Neural cell (in vitro differentiated cells): ENCODE measurements around the gene TRPM7. TPM values are rescaled to one million over a fixed set of nuclear protein-coding genes. Genes with fewer than 3 reads are reported as not detected.

Experiments
- H2AFZ ChIP-seq: fragments of 200-600, 300-800 bp; sonication (generic), shearing (Covaris generic); 2 replicates; pipeline ENCODE4 v1.6.0; 2014; ENCODE audit warnings: low read depth, mild to moderate bottlenecking, antibody characterized with exemption, low read length, moderate library complexity
- H3F3A ChIP-seq: fragments of 200-600 bp; shearing (Covaris generic); 2 replicates; pipeline ENCODE4 v1.6.1; 2016; ENCODE audit warnings: mild to moderate bottlenecking, moderate library complexity, mixed read lengths, antibody characterized with exemption, low read length; ENCODE audit not compliant: insufficient read depth, poor library complexity, severe bottlenecking
- H3K27ac ChIP-seq: fragments of 200-600, 300-800 bp; sonication (generic), shearing (Covaris generic); 2 replicates; pipeline ENCODE4 v1.5.1; 2014; ENCODE audit warnings: mild to moderate bottlenecking, low read length, moderate library complexity
- H3K27me3 ChIP-seq: fragments of 300-800, 200-600 bp; sonication (generic), shearing (Covaris generic); 2 replicates; pipeline ENCODE4 v1.6.0; 2014; ENCODE audit warnings: mild to moderate bottlenecking, low read depth, low read length, moderate library complexity; ENCODE audit not compliant: insufficient read depth
- H3K36me3 ChIP-seq: fragments of 300-800, 200-600 bp; sonication (generic), shearing (Covaris generic); 2 replicates; pipeline ENCODE4 v1.5.1; 2014; ENCODE audit warnings: mild to moderate bottlenecking, antibody characterized with exemption, low read length, moderate library complexity; ENCODE audit not compliant: insufficient read depth
- H3K4me2 ChIP-seq: fragments of 300-800, 200-600 bp; sonication (generic), shearing (Covaris generic); 2 replicates; pipeline ENCODE4 v1.6.0; 2014; ENCODE audit warnings: mild to moderate bottlenecking, low read length
- H3K4me3 ChIP-seq: fragments of 300-800, 200-600 bp; sonication (generic), shearing (Covaris generic); 2 replicates; pipeline ENCODE4 v1.5.1; 2014; ENCODE audit warnings: mild to moderate bottlenecking, low read length, moderate library complexity
- H3K79me2 ChIP-seq: fragments of 200-600 bp; shearing (Covaris generic); replicated peaks from 2 replicates; pipeline ENCODE4 v1.6.0; 2014; ENCODE audit warnings: mild to moderate bottlenecking, low read length, moderate library complexity; ENCODE audit not compliant: insufficient read depth
- H3K9ac ChIP-seq: fragments of 300-800, 200-600 bp; sonication (generic), shearing (Covaris generic); 2 replicates; pipeline ENCODE4 v1.6.1; 2016; ENCODE audit warnings: mild to moderate bottlenecking, low read length, mixed read lengths
- H3K9me2 ChIP-seq: fragments of 200-600 bp; shearing (Covaris generic); 2 replicates; pipeline ENCODE4 v1.6.1; 2016; ENCODE audit warnings: mild to moderate bottlenecking, low read length, mixed read lengths; ENCODE audit not compliant: insufficient read depth
- H3K9me3 ChIP-seq: fragments of 200-600, 300-800 bp; sonication (generic), shearing (Covaris generic); 2 replicates; pipeline ENCODE4 v1.6.1; 2016; ENCODE audit warnings: mild to moderate bottlenecking, mixed run types, low read length, moderate library complexity, mixed read lengths
- H4K20me1 ChIP-seq: fragments of 200-600 bp; shearing (Covaris generic); 2 replicates; pipeline ENCODE4 v1.6.1; 2016; ENCODE audit warnings: mild to moderate bottlenecking, mixed run types; ENCODE audit not compliant: insufficient read depth
- EP300 ChIP-seq: fragments of 450-650 bp; conservative IDR thresholded peaks from 2 replicates; pipeline ENCODE4 v1.6.1; 2014; ENCODE audit warnings: antibody characterized with exemption, mild to moderate bottlenecking, moderate library complexity; ENCODE audit not compliant: poor library complexity, severe bottlenecking
- EZH2 ChIP-seq: fragments of 200-600, 300-800 bp; shearing (Covaris generic), sonication (generic); IDR thresholded peaks from 2 replicates; pipeline ENCODE4 v1.6.1; 2014; ENCODE audit warnings: antibody characterized with exemption, low read length, borderline replicate concordance, mild to moderate bottlenecking; ENCODE audit not compliant: insufficient read depth, poor library complexity, severe bottlenecking
- MXI1 ChIP-seq: fragments of 450-650 bp; conservative IDR thresholded peaks from 2 replicates; pipeline ENCODE4 v1.6.1; 2014; ENCODE audit warnings: antibody characterized with exemption, mild to moderate bottlenecking; ENCODE audit not compliant: poor library complexity, severe bottlenecking
- POLR2AphosphoS5 ChIP-seq: IDR thresholded peaks from 2 replicates; pipeline ENCODE4 v1.6.1; 2012
- RAD21 ChIP-seq: fragments of 450-650 bp; conservative IDR thresholded peaks from 2 replicates; pipeline ENCODE4 v1.6.1; 2014; ENCODE audit warnings: antibody characterized with exemption, mild to moderate bottlenecking, moderate library complexity
- SMC3 ChIP-seq: fragments of 450-650 bp; conservative IDR thresholded peaks from 2 replicates; pipeline ENCODE4 v1.6.1; 2014; ENCODE audit warnings: antibody characterized with exemption, mild to moderate bottlenecking, moderate library complexity; ENCODE audit not compliant: poor library complexity
- TAF1 ChIP-seq: IDR thresholded peaks from 2 replicates; pipeline ENCODE4 v1.6.1; 2012; ENCODE audit warnings: low read depth
- polyA plus RNA-seq: library from polyadenylated mRNA; depleted of rRNA; stranded (reverse); fragments of >200 nt; gene quantifications from 2 replicates; pipeline ENCODE4 v1.2.3, GENCODE V29; 2014
- TF ChIP-seq, protein P1 (sequence below): fragments of 450-650 bp; IDR thresholded peaks from 2 replicates; pipeline ENCODE4 v1.5.1; 2014; ENCODE audit warnings: antibody characterized with exemption, mild to moderate bottlenecking, moderate library complexity; ENCODE audit not compliant: poor library complexity, severe bottlenecking
- TF ChIP-seq, protein P2 (sequence below): IDR thresholded peaks from 2 replicates; pipeline ENCODE4 v1.6.1; 2012; ENCODE audit warnings: borderline replicate concordance

TRPM7 gene
- polyA plus RNA-seq, 1 donor from 2014 or later: 30.7 TPM

DNA sequence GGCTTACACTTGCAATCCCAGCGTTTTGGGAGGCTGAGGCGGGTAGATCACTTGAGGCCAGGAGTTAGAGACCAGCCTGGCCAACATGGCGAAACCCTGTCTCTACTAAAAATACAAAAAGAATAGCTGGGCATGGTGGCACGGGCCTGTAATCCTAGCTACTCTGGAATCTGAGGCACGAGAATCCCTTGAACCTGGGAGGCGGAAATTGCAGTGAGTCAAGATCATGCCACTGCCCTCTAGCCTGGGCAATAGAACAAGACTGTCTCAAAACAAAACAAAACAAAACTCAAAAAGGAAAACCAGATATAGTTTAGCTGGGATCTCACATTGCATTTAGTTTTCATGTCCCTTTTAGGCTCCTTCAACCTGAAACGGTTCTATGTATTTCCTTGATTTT lies 137.3 kb downstream of the TRPM7 start:
- H3K79me2 ChIP-seq: no peaks in the 10 kb centered on the region
- no peaks in the 10 kb centered on the region for H3K9me2 ChIP-seq
- no peak overlapping the region for H3K4me3 ChIP-seq
- TF ChIP-seq, protein P1, sequence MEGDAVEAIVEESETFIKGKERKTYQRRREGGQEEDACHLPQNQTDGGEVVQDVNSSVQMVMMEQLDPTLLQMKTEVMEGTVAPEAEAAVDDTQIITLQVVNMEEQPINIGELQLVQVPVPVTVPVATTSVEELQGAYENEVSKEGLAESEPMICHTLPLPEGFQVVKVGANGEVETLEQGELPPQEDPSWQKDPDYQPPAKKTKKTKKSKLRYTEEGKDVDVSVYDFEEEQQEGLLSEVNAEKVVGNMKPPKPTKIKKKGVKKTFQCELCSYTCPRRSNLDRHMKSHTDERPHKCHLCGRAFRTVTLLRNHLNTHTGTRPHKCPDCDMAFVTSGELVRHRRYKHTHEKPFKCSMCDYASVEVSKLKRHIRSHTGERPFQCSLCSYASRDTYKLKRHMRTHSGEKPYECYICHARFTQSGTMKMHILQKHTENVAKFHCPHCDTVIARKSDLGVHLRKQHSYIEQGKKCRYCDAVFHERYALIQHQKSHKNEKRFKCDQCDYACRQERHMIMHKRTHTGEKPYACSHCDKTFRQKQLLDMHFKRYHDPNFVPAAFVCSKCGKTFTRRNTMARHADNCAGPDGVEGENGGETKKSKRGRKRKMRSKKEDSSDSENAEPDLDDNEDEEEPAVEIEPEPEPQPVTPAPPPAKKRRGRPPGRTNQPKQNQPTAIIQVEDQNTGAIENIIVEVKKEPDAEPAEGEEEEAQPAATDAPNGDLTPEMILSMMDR: no peak
- TF ChIP-seq EP300: no peak
- TF ChIP-seq RAD21: no peak
- no peak for TF ChIP-seq TAF1
- TF ChIP-seq, protein P2, sequence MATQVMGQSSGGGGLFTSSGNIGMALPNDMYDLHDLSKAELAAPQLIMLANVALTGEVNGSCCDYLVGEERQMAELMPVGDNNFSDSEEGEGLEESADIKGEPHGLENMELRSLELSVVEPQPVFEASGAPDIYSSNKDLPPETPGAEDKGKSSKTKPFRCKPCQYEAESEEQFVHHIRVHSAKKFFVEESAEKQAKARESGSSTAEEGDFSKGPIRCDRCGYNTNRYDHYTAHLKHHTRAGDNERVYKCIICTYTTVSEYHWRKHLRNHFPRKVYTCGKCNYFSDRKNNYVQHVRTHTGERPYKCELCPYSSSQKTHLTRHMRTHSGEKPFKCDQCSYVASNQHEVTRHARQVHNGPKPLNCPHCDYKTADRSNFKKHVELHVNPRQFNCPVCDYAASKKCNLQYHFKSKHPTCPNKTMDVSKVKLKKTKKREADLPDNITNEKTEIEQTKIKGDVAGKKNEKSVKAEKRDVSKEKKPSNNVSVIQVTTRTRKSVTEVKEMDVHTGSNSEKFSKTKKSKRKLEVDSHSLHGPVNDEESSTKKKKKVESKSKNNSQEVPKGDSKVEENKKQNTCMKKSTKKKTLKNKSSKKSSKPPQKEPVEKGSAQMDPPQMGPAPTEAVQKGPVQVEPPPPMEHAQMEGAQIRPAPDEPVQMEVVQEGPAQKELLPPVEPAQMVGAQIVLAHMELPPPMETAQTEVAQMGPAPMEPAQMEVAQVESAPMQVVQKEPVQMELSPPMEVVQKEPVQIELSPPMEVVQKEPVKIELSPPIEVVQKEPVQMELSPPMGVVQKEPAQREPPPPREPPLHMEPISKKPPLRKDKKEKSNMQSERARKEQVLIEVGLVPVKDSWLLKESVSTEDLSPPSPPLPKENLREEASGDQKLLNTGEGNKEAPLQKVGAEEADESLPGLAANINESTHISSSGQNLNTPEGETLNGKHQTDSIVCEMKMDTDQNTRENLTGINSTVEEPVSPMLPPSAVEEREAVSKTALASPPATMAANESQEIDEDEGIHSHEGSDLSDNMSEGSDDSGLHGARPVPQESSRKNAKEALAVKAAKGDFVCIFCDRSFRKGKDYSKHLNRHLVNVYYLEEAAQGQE: no peak
- no peak for TF ChIP-seq MXI1
- TF ChIP-seq POLR2AphosphoS5: no peak
- TF ChIP-seq EZH2: no peak
- TF ChIP-seq SMC3: no peak
- H4K20me1 ChIP-seq: no peaks in the 10 kb centered on the region
- no peaks in the 10 kb centered on the region for H3F3A ChIP-seq
- H3K27ac ChIP-seq: no peak overlapping the region
- no peaks in the 10 kb centered on the region for H3K27me3 ChIP-seq
- no peaks in the 10 kb centered on the region for H3K9me3 ChIP-seq
- no peaks in the 10 kb centered on the region for H3K36me3 ChIP-seq
- no peak overlapping the region for H2AFZ ChIP-seq
- no peak overlapping the region for H3K4me2 ChIP-seq
- no peak overlapping the region for H3K9ac ChIP-seq

DNA sequence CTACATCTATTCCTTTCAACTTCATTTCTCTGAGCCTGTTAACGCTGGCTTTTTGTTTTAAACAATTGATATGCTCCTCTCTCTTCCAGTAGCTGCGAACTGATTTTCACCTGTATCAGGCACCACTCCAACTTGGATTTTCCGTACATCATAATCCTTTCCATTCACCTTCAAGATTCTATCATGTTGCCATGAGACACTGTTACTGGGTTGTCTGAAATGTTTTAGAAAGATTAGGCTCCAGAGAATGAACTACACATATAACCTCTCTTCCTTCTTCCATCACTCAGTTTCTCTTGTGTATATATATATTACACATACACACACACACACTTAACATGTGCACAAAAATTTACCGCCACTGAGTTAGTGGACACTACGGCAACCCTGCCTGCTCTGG lies 140.0 kb downstream of the TRPM7 start, which contains the start of gene USP50:
USP50 (minus strand) TSS at position 101 of the 400 bp plus-strand sequence. CDS start 141 bp downstream, outside the sequence.
- no peak within 1 kb of the TSS for H3K27ac ChIP-seq
- TF ChIP-seq, protein P2: no peak
- H3K9me2 ChIP-seq: no peaks in the 10 kb centered on the region
- H3K27me3 ChIP-seq: no peaks in the 10 kb centered on the region
- H3K9me3 ChIP-seq: no peaks in the 10 kb centered on the region
- H3K4me2 ChIP-seq: no peak within 1 kb of the TSS
- H3K79me2 ChIP-seq: no peaks in the 10 kb centered on the region
- no peaks in the 10 kb centered on the region for H3F3A ChIP-seq
- no peaks in the 10 kb centered on the region for H3K36me3 ChIP-seq
- no peak within 1 kb of the TSS for H3K9ac ChIP-seq
- H3K4me3 ChIP-seq: no peak within 1 kb of the TSS
- no peaks in the 10 kb centered on the region for H4K20me1 ChIP-seq
- no peak within 1 kb of the TSS for H2AFZ ChIP-seq
